IPS-20b (cell line): ENCODE data around the gene SMIM28.

ENCODE experiments used
- H3K27ac ChIP-seq: one replicate; pipeline ENCODE4 v1.5.1; 2013; ENCODE audit warnings: low read length
- H3K27me3 ChIP-seq: 2 replicates; pipeline ENCODE4 v1.6.1; 2013; ENCODE audit warnings: mild to moderate bottlenecking, low read length, inconsistent platforms; ENCODE audit not compliant: insufficient read depth
- H3K36me3 ChIP-seq: 2 replicates; pipeline ENCODE4 v1.6.1; 2013; ENCODE audit warnings: low read depth, mild to moderate bottlenecking, inconsistent platforms, low read length, moderate library complexity; ENCODE audit not compliant: insufficient read depth
- H3K4me1 ChIP-seq: 2 replicates; pipeline ENCODE4 v1.6.1; 2013; ENCODE audit warnings: mild to moderate bottlenecking, control low read depth, inconsistent platforms, low read length, moderate library complexity; ENCODE audit not compliant: insufficient read depth
- H3K4me3 ChIP-seq: 2 replicates; pipeline ENCODE4 v1.5.1; 2013; ENCODE audit warnings: mild to moderate bottlenecking, low read length, inconsistent platforms
- H3K9ac ChIP-seq: 2 replicates; pipeline ENCODE4 v1.6.1; 2013; ENCODE audit warnings: low read depth, mild to moderate bottlenecking, inconsistent platforms, low read length, moderate library complexity
- H3K9me3 ChIP-seq: 2 replicates; pipeline ENCODE4 v1.6.1; 2013; ENCODE audit warnings: mild to moderate bottlenecking, low read depth, low read length, inconsistent platforms; ENCODE audit not compliant: insufficient read depth

Gene SMIM28

DNA sequence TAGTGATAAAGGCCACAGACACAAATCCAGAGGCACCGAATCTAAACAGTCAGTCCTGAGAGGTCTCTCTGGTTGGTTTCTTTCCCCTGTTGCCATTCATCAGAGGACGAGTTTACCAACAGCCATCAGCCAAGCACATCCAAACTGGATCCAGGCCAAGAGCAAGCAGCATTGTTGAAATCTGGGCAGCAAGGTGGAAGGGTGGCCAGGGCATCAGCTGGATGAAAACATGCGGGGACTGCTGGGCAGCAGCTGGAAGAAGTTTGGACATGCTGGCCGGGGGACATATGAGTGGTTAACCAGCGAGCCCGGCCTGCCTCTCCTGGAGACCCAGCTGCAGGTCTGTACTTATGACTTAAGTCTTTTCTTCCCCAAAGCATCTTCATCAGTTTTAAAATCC is at the start of gene SMIM28:
TSS of gene SMIM28 (plus strand) at position 62 of the 400 bp plus-strand sequence. CDS start at position 230, 168 bp downstream.
- 0 out of 2 replicates have a peak within 1 kb of the TSS, but pooled peaks have one; percentile 29 for H3K9ac ChIP-seq
- no peaks in the 10 kb centered on the region for H3K36me3 ChIP-seq
- no peaks in the 10 kb centered on the region for H3K9me3 ChIP-seq
- peaks cover 8% of the 10 kb centered on the region; the same call in 1 of the 2 replicates for H3K4me1 ChIP-seq
- H3K27ac ChIP-seq = no peak within 1 kb of the TSS
- H3K27me3 ChIP-seq = no peaks in the 10 kb centered on the region
- H3K4me3 ChIP-seq = no peak within 1 kb of the TSS

DNA sequence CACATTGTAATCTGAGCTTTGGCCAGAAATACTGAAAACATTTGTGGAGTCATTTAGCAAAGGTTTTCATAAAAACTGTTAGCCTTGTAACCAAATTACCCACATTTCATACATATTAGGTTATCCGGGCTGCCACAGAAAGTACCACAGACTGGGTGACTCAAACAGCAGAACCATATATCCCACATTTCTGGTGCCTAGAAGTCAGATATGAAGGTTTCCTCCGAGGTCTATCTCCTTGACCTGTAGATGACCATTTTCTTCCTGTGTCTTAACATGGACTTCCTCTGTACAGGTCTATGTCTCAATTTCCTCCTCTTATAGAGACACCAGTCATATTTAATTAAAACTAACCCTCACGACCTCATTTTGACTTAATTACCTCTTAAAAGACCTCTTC is 49.5 kb upstream of the SMIM28 start:
- Histone ChIP-seq H3K27me3 (no peaks in the 10 kb centered on the region), H3K4me1 (peaks cover 27% of the 10 kb centered on the region), H3K9me3 (no peaks in the 10 kb centered on the region), H3K4me3 (no peak overlapping the region), H3K27ac (no peak overlapping the region), H3K9ac (no peak overlapping the region), H3K36me3 (peaks cover 23% of the 10 kb centered on the region; the same call in 1 of the 2 replicates)

GRCh38 chr6:138330763-138331162 is 46.9 kb upstream of the SMIM28 start:
- Histone ChIP-seq H3K9me3 (no peaks in the 10 kb centered on the region), H3K9ac (0 out of 2 replicates have a peak overlapping the region, but pooled peaks have one; percentile 13), H3K4me1 (peaks cover 27% of the 10 kb centered on the region), H3K27me3 (no peaks in the 10 kb centered on the region), H3K36me3 (peaks cover 13% of the 10 kb centered on the region; the same call in 1 of the 2 replicates), H3K4me3 (peak overlapping the region; percentile 18; the same call in 1 of the 2 replicates), H3K27ac (no peak overlapping the region)

DNA sequence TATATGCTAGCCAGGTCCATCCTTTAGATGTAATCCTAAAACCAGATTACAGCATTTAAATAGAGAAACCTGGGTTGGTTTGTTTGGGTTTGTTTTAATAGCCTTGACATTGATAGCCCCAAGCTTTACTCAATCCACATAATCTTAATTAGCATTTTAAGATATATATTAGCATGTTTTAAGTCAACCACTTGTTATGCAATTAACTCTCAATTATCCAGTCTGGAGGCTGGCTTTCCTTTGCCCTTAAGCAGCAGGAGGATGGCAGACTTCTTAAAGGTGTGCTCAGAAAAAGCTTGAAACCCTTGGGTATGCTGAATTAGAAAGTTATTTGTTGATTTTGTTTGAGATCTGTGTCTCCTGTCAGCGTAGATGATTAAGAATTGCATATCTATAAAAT is 46.3 kb upstream of the SMIM28 start:
- Histone ChIP-seq H3K4me3 (peak overlapping the region; percentile 42), H3K27me3 (no peaks in the 10 kb centered on the region), H3K36me3 (peaks cover 20% of the 10 kb centered on the region; the same call in 1 of the 2 replicates), H3K9me3 (no peaks in the 10 kb centered on the region), H3K27ac (no peak overlapping the region), H3K4me1 (peaks cover 27% of the 10 kb centered on the region), H3K9ac (peak overlapping the region; percentile 60)

- H3K36me3 ChIP-seq = peaks cover 25% of the 10 kb centered on the region; the same call in 1 of the 2 replicates
- no peaks in the 10 kb centered on the region for H3K27me3 ChIP-seq
- H3K4me3 ChIP-seq = peak overlapping the region; percentile 42
- no peak overlapping the region for H3K27ac ChIP-seq
- H3K9me3 ChIP-seq = no peaks in the 10 kb centered on the region
- peak overlapping the region; percentile 60 for H3K9ac ChIP-seq
- H3K4me1 ChIP-seq = peaks cover 27% of the 10 kb centered on the region
These were observed 45.7 kb upstream of the SMIM28 start for GRCh38 chr6:138331984-138332383.

DNA sequence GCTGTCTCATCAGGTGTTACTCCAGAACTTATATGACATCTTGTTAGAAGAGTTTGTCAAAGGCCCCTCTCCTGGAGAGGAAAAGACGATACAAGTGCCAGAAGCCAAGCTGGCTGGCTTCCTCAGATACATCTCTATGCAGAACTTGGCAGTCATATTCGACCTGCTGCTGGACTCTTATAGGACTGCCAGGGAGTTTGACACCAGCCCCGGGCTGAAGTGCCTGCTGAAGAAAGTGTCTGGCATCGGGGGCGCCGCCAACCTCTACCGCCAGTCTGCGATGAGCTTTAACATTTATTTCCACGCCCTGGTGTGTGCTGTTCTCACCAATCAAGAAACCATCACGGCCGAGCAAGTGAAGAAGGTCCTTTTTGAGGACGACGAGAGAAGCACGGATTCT is 43.7 kb upstream of the SMIM28 start:
- Histone ChIP-seq H3K36me3 (peaks cover 23% of the 10 kb centered on the region; the same call in 1 of the 2 replicates), H3K9me3 (no peaks in the 10 kb centered on the region), H3K27ac (no peak overlapping the region), H3K4me1 (peaks cover 27% of the 10 kb centered on the region), H3K4me3 (no peak overlapping the region), H3K9ac (no peak overlapping the region), H3K27me3 (no peaks in the 10 kb centered on the region)

GRCh38 chr6:138334963-138335362 is 42.7 kb upstream of the SMIM28 start:
- Histone ChIP-seq H3K4me3 (no peak overlapping the region), H3K9ac (no peak overlapping the region), H3K27me3 (no peaks in the 10 kb centered on the region), H3K4me1 (peaks cover 27% of the 10 kb centered on the region), H3K27ac (no peak overlapping the region), H3K36me3 (peaks cover 23% of the 10 kb centered on the region; the same call in 1 of the 2 replicates), H3K9me3 (no peaks in the 10 kb centered on the region)

GRCh38 chr6:138336221-138336620 is 41.5 kb upstream of the SMIM28 start:
- peaks cover 23% of the 10 kb centered on the region; the same call in 1 of the 2 replicates for H3K36me3 ChIP-seq
- H3K9ac ChIP-seq = no peak overlapping the region
- H3K27ac ChIP-seq = no peak overlapping the region
- no peaks in the 10 kb centered on the region for H3K27me3 ChIP-seq
- H3K9me3 ChIP-seq = no peaks in the 10 kb centered on the region
- H3K4me3 ChIP-seq = no peak overlapping the region
- H3K4me1 ChIP-seq = peaks cover 18% of the 10 kb centered on the region

DNA sequence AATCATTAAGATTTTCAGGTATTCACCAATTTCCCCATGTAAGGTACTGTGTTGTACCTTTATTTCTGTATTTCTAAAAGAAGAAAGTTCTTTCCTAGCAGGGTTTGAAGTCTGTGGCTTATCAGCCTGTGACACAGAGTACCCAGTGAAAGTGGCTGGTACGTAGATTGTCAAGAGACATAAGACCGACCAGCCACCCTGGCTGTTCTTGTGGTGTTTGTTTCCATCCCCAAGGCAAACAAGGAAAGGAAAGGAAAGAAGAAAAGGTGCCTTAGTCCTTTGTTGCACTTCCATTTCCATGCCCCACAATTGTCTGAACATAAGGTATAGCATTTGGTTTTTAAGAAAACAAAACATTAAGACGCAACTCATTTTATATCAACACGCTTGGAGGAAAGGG is 40.6 kb upstream of the SMIM28 start:
- Histone ChIP-seq H3K4me1 (peaks cover 11% of the 10 kb centered on the region), H3K4me3 (no peak overlapping the region), H3K36me3 (peaks cover 23% of the 10 kb centered on the region; the same call in 1 of the 2 replicates), H3K9me3 (no peaks in the 10 kb centered on the region), H3K27me3 (no peaks in the 10 kb centered on the region), H3K27ac (no peak overlapping the region), H3K9ac (no peak overlapping the region)

DNA sequence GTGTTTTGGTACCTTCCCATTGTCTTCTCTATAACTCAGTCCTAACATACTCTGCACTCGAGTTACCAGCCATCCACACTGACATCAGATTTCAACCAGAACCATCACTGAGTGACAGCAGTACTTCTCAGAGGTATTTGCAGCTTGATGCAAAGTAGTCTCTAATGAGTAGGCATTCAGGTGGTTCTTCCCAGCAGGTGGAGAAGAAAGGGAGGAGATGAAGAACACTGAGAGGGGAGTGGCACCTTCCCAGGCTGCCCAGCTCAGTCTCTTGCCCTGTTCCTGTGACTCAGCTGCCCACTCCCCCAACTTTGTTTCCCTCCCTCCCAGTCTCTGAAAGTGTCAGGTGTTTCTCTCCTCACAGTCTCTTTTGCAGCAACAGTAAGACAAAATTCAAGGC is 38.7 kb upstream of the SMIM28 start:
- peaks cover 23% of the 10 kb centered on the region; the same call in 1 of the 2 replicates for H3K36me3 ChIP-seq
- no peak overlapping the region for H3K9ac ChIP-seq
- no peaks in the 10 kb centered on the region for H3K9me3 ChIP-seq
- H3K27ac ChIP-seq = no peak overlapping the region
- H3K4me3 ChIP-seq = no peak overlapping the region
- H3K4me1 ChIP-seq = no peaks in the 10 kb centered on the region
- H3K27me3 ChIP-seq = no peaks in the 10 kb centered on the region

DNA sequence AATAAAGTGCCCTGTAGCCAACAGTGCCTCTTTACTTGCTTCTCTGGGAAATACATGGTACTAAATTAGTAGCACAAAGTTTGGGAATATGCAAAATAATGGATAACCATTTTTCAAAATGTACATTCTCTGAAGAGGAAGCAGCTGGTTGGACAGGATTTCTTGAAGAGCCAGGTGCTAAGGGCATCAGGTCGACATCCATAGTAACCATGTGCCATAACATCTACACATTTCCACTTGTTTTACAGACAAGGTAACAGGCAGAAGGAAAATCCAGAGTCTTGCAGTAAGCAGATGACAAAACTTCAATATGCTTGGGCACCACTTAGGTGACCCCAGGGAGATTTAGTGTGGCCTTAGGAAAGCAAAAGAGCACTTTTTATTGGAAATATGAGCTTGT is 36.5 kb upstream of the SMIM28 start:
- no peak overlapping the region for H3K27ac ChIP-seq
- no peak overlapping the region for H3K9ac ChIP-seq
- no peaks in the 10 kb centered on the region for H3K9me3 ChIP-seq
- no peaks in the 10 kb centered on the region for H3K27me3 ChIP-seq
- peaks cover 5% of the 10 kb centered on the region for H3K4me1 ChIP-seq
- peaks cover 13% of the 10 kb centered on the region; the same call in 1 of the 2 replicates for H3K36me3 ChIP-seq
- no peak overlapping the region for H3K4me3 ChIP-seq

- Histone ChIP-seq H3K4me1 (peaks cover 12% of the 10 kb centered on the region), H3K4me3 (no peak overlapping the region), H3K36me3 (no peaks in the 10 kb centered on the region), H3K9ac (no peak overlapping the region), H3K9me3 (no peaks in the 10 kb centered on the region), H3K27me3 (no peaks in the 10 kb centered on the region), H3K27ac (no peak overlapping the region)
These were observed 34.6 kb upstream of the SMIM28 start for GRCh38 chr6:138343112-138343511.
